NB4 (cell line): ENCODE measurements around the gene ADTRP.
"Not testable (repeated sequence)": the region's sequence is repeated elsewhere in the genome, so short reads cannot be mapped to it uniquely, and the experiment has no call there.

Source experiments
- DNase-seq: peaks from one replicate; pipeline ENCODE4 v3.0.0; 2010; ENCODE audit warnings: low read depth
- H3K4me3 ChIP-seq: one replicate; pipeline ENCODE4 v1.5.1; 2011; ENCODE audit warnings: mild to moderate bottlenecking, low read depth, low read length, moderate library complexity
- MYC ChIP-seq: IDR thresholded peaks from 2 replicates; pipeline ENCODE4 v1.6.1; 2011; ENCODE audit warnings: low read depth, low read length
- POLR2A ChIP-seq: IDR thresholded peaks from 2 replicates; pipeline ENCODE4 v1.6.1; 2011; ENCODE audit warnings: mild to moderate bottlenecking; ENCODE audit not compliant: insufficient read length; ENCODE audit errors: extremely low read depth
- TF ChIP-seq, protein P1 (sequence below): IDR thresholded peaks from one replicate; pipeline ENCODE4 v1.5.1; 2012; ENCODE audit warnings: low read depth, low read length
- TF ChIP-seq, protein P2 (sequence below): IDR thresholded peaks from 2 replicates; pipeline ENCODE4 v1.6.1; 2011; ENCODE audit warnings: low read depth, low read length

Gene ADTRP

DNA sequence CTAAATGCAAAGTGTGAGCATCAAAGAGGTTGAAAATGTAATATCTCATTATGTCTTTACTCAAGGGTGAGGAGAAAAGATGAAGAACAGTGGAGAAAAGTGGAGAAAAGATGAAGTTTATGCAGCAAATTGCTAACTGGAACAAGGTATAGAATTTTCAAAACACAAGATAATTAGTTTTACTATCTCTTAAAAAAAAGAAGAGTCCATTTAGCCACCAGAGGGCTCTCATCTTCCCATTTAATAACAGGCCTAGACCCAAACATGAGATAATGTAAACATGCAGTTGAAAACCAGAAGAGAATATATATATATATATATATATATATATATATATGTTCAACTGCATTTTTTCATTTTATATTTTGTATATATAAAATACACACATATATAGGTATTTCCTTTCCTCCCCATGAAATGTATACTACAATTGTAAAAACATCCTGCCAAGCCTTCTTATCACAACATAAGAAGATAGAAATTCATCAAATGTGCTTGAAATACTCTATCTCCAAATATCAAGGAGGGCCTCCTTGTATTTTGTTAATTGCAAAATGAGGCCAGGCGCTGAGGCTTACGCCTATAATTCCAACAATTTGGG, 78.4 kb downstream of the ADTRP start:
- no peak overlapping the region for H3K4me3 ChIP-seq
- DNase-seq: peak; percentile 71
- TF ChIP-seq, protein P1, sequence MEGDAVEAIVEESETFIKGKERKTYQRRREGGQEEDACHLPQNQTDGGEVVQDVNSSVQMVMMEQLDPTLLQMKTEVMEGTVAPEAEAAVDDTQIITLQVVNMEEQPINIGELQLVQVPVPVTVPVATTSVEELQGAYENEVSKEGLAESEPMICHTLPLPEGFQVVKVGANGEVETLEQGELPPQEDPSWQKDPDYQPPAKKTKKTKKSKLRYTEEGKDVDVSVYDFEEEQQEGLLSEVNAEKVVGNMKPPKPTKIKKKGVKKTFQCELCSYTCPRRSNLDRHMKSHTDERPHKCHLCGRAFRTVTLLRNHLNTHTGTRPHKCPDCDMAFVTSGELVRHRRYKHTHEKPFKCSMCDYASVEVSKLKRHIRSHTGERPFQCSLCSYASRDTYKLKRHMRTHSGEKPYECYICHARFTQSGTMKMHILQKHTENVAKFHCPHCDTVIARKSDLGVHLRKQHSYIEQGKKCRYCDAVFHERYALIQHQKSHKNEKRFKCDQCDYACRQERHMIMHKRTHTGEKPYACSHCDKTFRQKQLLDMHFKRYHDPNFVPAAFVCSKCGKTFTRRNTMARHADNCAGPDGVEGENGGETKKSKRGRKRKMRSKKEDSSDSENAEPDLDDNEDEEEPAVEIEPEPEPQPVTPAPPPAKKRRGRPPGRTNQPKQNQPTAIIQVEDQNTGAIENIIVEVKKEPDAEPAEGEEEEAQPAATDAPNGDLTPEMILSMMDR: peak; percentile 27
- no peak for TF ChIP-seq POLR2A

DNA sequence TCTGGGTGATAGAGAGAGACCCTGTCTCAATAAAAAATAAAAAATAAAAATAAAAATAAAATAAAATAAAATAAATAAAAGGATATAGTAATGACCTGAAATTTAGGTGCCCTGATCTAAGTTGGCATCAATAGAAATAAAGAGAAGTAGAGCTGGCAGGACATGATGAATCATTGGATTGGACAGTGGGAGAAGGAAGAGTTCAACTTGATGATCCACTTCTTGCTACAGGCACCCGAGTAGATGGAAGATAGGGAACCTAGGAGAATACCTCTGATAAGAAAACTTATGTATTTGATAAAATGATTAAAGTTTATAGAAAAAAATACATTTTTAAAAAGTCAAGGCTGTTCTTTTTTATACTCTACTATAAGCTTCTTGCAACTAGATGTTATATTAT, 79.0 kb downstream of the ADTRP start:
- no peak for DNase-seq
- no peak overlapping the region for H3K4me3 ChIP-seq
- TF ChIP-seq POLR2A (no peak), MYC (no peak)
- TF ChIP-seq, protein P2, sequence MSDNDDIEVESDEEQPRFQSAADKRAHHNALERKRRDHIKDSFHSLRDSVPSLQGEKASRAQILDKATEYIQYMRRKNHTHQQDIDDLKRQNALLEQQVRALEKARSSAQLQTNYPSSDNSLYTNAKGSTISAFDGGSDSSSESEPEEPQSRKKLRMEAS: no peak
- TF ChIP-seq, protein P1: no peak

DNA sequence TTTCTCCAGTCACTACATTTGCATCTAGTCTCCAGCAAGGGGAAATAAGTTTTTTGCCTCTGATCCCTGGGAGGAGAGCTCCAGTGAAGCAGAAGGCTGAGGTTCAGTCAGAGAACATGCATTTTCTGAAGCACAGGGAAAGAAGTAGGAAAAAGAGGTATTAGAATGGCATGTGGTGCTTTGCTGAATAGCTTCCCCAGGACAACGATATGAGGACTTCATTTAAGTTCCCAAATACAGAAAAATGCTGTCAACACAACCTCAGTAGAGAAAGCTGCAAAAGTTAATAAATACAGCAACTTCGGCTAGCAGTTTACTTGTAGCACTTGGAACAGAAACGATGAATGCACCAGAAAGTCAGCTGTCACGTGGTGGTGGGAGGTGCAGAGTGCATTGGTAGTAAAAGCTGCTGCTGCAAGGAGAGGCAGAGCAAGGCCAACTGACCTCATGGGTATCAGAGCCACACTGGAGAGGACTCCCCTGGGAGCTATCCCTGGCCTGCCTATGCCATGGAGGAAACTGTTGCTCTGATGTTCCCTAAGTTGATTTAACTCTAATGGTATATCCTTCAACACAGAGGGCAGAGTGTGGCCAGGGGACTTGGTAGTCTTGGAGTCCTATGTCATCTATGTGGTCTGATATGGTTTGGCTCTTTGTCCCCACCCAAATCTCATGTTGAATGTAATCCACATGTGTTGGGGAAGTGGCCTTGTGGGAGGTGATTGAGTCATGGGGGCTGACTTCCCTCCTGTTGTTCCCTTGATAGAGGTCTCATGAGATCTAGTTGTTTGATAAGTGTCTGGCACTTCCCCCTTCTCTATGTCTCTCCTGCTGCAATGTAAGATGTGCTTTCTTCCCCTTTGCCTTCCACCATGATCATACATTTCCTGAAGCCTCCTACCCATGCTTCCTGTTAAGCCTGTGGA, 85.9 kb downstream of the ADTRP start:
- TF ChIP-seq, protein P1: no peak
- TF ChIP-seq POLR2A (no peak), MYC (no peak)
- TF ChIP-seq, protein P2: no peak
- no peak overlapping the region for H3K4me3 ChIP-seq
- DNase-seq: peak; percentile 86

DNA sequence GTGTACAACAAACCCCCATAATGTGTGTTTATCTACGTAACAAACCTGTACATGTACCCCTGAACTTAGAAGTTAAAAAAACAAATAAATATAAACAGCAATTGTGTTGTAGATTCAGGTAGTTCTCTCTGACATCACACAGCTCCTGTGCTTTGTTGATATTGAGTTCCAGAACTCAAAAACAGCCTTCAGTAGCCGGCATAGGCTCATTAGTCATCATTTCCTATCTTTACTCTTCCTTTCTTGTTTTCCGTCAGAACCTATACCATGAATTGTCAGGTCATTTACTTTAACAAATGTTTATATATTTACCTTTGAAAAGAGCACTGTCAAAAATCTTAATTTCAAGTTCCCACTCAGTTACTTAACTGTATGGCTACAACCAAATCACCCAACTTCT, 88.8 kb downstream of the ADTRP start:
- DNase-seq: no peak
- TF ChIP-seq, protein P1: no peak
- TF ChIP-seq, protein P2: no peak
- TF ChIP-seq POLR2A (no peak), MYC (no peak)
- H3K4me3 ChIP-seq: no peak overlapping the region

DNA sequence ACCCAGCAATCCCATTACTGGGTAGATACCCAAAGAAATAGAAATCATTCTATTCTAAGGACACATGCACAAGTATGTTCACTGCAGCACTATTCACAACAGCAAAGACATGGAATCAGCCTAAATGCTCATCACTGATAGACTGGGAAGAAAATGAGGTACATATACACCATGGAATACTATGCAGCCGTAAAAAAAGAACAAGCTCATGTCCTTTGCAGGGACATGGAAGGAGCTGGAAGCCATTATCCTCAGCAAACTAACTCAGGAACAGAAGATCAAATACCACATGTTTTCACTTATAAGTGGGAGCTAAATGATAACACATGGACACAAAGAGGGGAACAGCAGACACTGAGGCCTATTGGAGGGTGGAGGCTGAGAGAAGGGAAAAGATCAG, 89.2 kb downstream of the ADTRP start:
- H3K4me3 ChIP-seq, DNase-seq: not testable (repeated sequence)

DNA sequence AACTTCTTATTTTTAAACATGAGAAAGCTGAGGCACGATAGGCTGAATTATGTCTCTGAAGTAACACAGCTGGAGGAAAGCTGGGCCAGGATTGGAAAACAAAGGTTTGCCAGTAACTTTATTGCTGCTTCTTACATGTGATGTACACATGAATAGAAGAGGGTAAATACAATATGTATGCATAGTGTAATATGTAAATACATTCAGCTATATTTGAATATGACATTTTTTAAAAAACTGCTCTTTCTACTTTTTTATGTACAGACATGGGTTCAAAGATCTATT, 90.2 kb downstream of the ADTRP start:
- no peak overlapping the region for H3K4me3 ChIP-seq
- no peak for DNase-seq
- TF ChIP-seq POLR2A (no peak), MYC (no peak)
- TF ChIP-seq, protein P1: no peak
- TF ChIP-seq, protein P2: no peak
